GM19438 (cell line): ENCODE measurements around the gene PDYN.

Experiments used
- ATAC-seq: cut with Tn5 transposase; IDR thresholded peaks from one replicate; pipeline ENCODE4 v1.9.1; 2021; ENCODE audit warnings: low read depth; ENCODE audit not compliant: unreplicated experiment

The PDYN gene

GRCh38 chr20:1995531-1996310 is 1.9 kb upstream of the PDYN start:
- ATAC-seq = no peak

GRCh38 chr20:1994627-1995026 is 769 bp upstream of the PDYN start:
- ATAC-seq = no peak

- ATAC-seq = no peak
These were observed 1.3 kb downstream of the PDYN start for GRCh38 chr20:1992359-1993110.

GRCh38 chr20:1987826-1988225 is 6.0 kb downstream of the PDYN start:
- no peak for ATAC-seq

GRCh38 chr20:1983301-1983700 is 10.6 kb downstream of the PDYN start:
- ATAC-seq = no peak

GRCh38 chr20:1982686-1983085 is 11.2 kb downstream of the PDYN start:
- ATAC-seq = no peak

- ATAC-seq = no peak
These were observed 14.6 kb downstream of the PDYN start for GRCh38 chr20:1979106-1979778.

GRCh38 chr20:1975291-1975690 is 18.6 kb downstream of the PDYN start:
- no peak for ATAC-seq

- ATAC-seq = no peak
These were observed 20.0 kb downstream of the PDYN start for GRCh38 chr20:1973601-1974440.

- ATAC-seq = no peak
These were observed 21.8 kb downstream of the PDYN start for GRCh38 chr20:1971893-1972586.

GRCh38 chr20:1968964-1969363 is 24.9 kb downstream of the PDYN start:
- no peak for ATAC-seq

GRCh38 chr20:1965520-1966351 is 28.1 kb downstream of the PDYN start:
- ATAC-seq = no peak

GRCh38 chr20:1964659-1965405 is 29.0 kb downstream of the PDYN start:
- ATAC-seq = no peak

- no peak for ATAC-seq
These were observed 29.8 kb downstream of the PDYN start for GRCh38 chr20:1964061-1964460.

- no peak for ATAC-seq
These were observed 32.5 kb downstream of the PDYN start for GRCh38 chr20:1961374-1961773.

- no peak for ATAC-seq
These were observed 34.7 kb downstream of the PDYN start for GRCh38 chr20:1959156-1959555.

- ATAC-seq = no peak
These were observed 35.4 kb downstream of the PDYN start for GRCh38 chr20:1958426-1958825.

- ATAC-seq = no peak
These were observed 38.6 kb downstream of the PDYN start for GRCh38 chr20:1955217-1955616.
